Fibroblast of skin of scalp (primary cell): ENCODE data around the gene RHBDF2.

Source experiments
- DNase-seq: peaks from one replicate; pipeline ENCODE4 v3.0.0-alpha.2; 2013

Gene RHBDF2

GRCh38 chr17:76478730-76479514, 22.3 kb downstream of the RHBDF2 start:
- no peak for DNase-seq

- no peak for DNase-seq
Observed at GRCh38 chr17:76478097-76478496, 23.1 kb downstream of the RHBDF2 start.

- DNase-seq, result no peak
Observed at GRCh38 chr17:76477576-76477975, 23.6 kb downstream of the RHBDF2 start.

GRCh38 chr17:76476736-76477135, 24.5 kb downstream of the RHBDF2 start:
- DNase-seq, result no peak

GRCh38 chr17:76475302-76475701, 25.9 kb downstream of the RHBDF2 start:
- DNase-seq, result no peak

- no peak for DNase-seq
Observed at GRCh38 chr17:76474894-76475293, 26.3 kb downstream of the RHBDF2 start.

- no peak for DNase-seq
Observed at GRCh38 chr17:76474238-76474637, 27.0 kb downstream of the RHBDF2 start.

GRCh38 chr17:76473541-76473985, 27.7 kb downstream of the RHBDF2 start:
- no peak for DNase-seq

- no peak for DNase-seq
Observed at GRCh38 chr17:76472726-76473125, 28.5 kb downstream of the RHBDF2 start.

GRCh38 chr17:76472258-76472645, 29.0 kb downstream of the RHBDF2 start:
- no peak for DNase-seq

- DNase-seq, result no peak
Observed at GRCh38 chr17:76471498-76472257, 29.5 kb downstream of the RHBDF2 start.

- no peak for DNase-seq
Observed at GRCh38 chr17:76469991-76470739, 31.1 kb downstream of the RHBDF2 start.

GRCh38 chr17:76469076-76469990, 31.9 kb downstream of the RHBDF2 start:
- no peak for DNase-seq

GRCh38 chr17:76468634-76469010, 32.6 kb downstream of the RHBDF2 start:
- no peak for DNase-seq

- DNase-seq, result no peak
Observed at GRCh38 chr17:76467809-76468633, 33.2 kb downstream of the RHBDF2 start.

GRCh38 chr17:76467366-76467765, 33.9 kb downstream of the RHBDF2 start, which contains the start of gene AANAT:
Gene AANAT (plus strand): TSS chr17:76467603. CDS start chr17:76468747, 1,144 bp downstream.
- no peak for DNase-seq

- DNase-seq, result no peak
Observed at GRCh38 chr17:76466775-76467130, 34.5 kb downstream of the RHBDF2 start.

- DNase-seq, result no peak
Observed at GRCh38 chr17:76462556-76463290, 38.5 kb downstream of the RHBDF2 start.

- no peak for DNase-seq
Observed at GRCh38 chr17:76461765-76462555, 39.3 kb downstream of the RHBDF2 start.

GRCh38 chr17:76459674-76460073, 41.5 kb downstream of the RHBDF2 start:
- no peak for DNase-seq
